Renal cortical epithelial cell (primary cell): ENCODE data around the gene TAAR1. TPM values are rescaled to one million over a fixed set of nuclear protein-coding genes. Genes with fewer than 3 reads are reported as not detected.
"Not testable (repeated sequence)": the region's sequence is repeated elsewhere in the genome, so short reads cannot be mapped to it uniquely, and the experiment has no call there.

Experiments used
- DNase-seq: peaks from one replicate; pipeline ENCODE4 v3.0.0-alpha.2; 2011; ENCODE audit warnings: low read depth
- total RNA-seq: library from RNA; depleted of rRNA; stranded (reverse); fragments of >200 nt; gene quantifications from 2 replicates; pipeline ENCODE4 v1.2.3, GENCODE V29; 2014

Gene TAAR1
- not detected in 2 replicates for total RNA-seq

GRCh38 chr6:132659082-132659481, at the start of gene TAAR1:
TSS of gene TAAR1 (minus strand) at chr6:132659182. CDS start at chr6:132646003, 13,179 bp downstream.
- DNase-seq = no peak

- DNase-seq = peak; percentile 33
These were observed 49.8 kb upstream of the TAAR1 start for GRCh38 chr6:132708771-132709170.

GRCh38 chr6:132708002-132708401, 49.0 kb upstream of the TAAR1 start:
- DNase-seq = no peak

GRCh38 chr6:132706756-132707155, 47.8 kb upstream of the TAAR1 start:
- DNase-seq = not testable (repeated sequence)

GRCh38 chr6:132703936-132704335, 45.0 kb upstream of the TAAR1 start:
- no peak for DNase-seq

GRCh38 chr6:132698608-132699007, 39.6 kb upstream of the TAAR1 start:
- DNase-seq = no peak

GRCh38 chr6:132695773-132696172, 36.8 kb upstream of the TAAR1 start:
- no peak for DNase-seq

GRCh38 chr6:132693478-132693877, 34.5 kb upstream of the TAAR1 start:
- DNase-seq = peak; percentile 34

- DNase-seq = no peak
These were observed 31.7 kb upstream of the TAAR1 start for GRCh38 chr6:132690678-132691077.

GRCh38 chr6:132687306-132687705, 28.3 kb upstream of the TAAR1 start:
- DNase-seq = peak; percentile 84

GRCh38 chr6:132686531-132686930, 27.5 kb upstream of the TAAR1 start:
- no peak for DNase-seq

GRCh38 chr6:132685009-132685408, 26.0 kb upstream of the TAAR1 start:
- no peak for DNase-seq

GRCh38 chr6:132684272-132684671, 25.3 kb upstream of the TAAR1 start:
- no peak for DNase-seq

- DNase-seq = peak; percentile 58
These were observed 24.6 kb upstream of the TAAR1 start for GRCh38 chr6:132683543-132683942.

GRCh38 chr6:132679094-132679493, 20.1 kb upstream of the TAAR1 start:
- DNase-seq = not testable (repeated sequence)

- peak; percentile 6 for DNase-seq
These were observed 16.8 kb upstream of the TAAR1 start for GRCh38 chr6:132675749-132676148.

- DNase-seq = no peak
These were observed 16.0 kb upstream of the TAAR1 start for GRCh38 chr6:132675002-132675401.

GRCh38 chr6:132673376-132674094, 14.6 kb upstream of the TAAR1 start:
- no peak for DNase-seq

- DNase-seq = no peak
These were observed 12.3 kb upstream of the TAAR1 start for GRCh38 chr6:132671295-132671694.

- peak; percentile 76 for DNase-seq
These were observed 10.8 kb upstream of the TAAR1 start for GRCh38 chr6:132669690-132670291.

- DNase-seq = no peak
These were observed 7.1 kb upstream of the TAAR1 start for GRCh38 chr6:132666118-132666517.

- DNase-seq = no peak
These were observed 5.5 kb upstream of the TAAR1 start for GRCh38 chr6:132664309-132665034.

- DNase-seq = no peak
These were observed 4.7 kb upstream of the TAAR1 start for GRCh38 chr6:132663661-132664060.
